PFSK-1 (cell line): ENCODE results near the gene RUSC1.

Experiments used
- POLR2AphosphoS5 ChIP-seq: IDR thresholded peaks from 2 replicates; pipeline ENCODE4 v1.6.1; 2012; ENCODE audit warnings: low read depth, mild to moderate bottlenecking, control low read depth, low read length, moderate library complexity
- REST ChIP-seq, 2 experiments: IDR thresholded peaks; 2 replicates each; pipeline versions ENCODE4 v1.6.1 to v1.8.0; 2011 to 2012; ENCODE audit warnings: low read depth in 2 of 2, low read length in 2 of 2, control low read depth in 1 of 2, inconsistent platforms in 1 of 2, mild to moderate bottlenecking in 1 of 2, moderate library complexity in 1 of 2; ENCODE audit not compliant: insufficient read depth in 1 of 2
- SIN3A ChIP-seq: IDR thresholded peaks from 2 replicates; pipeline ENCODE4 v1.6.1; 2012; ENCODE audit warnings: mild to moderate bottlenecking, low read length, moderate library complexity, borderline replicate concordance; ENCODE audit not compliant: insufficient read depth

DNA sequence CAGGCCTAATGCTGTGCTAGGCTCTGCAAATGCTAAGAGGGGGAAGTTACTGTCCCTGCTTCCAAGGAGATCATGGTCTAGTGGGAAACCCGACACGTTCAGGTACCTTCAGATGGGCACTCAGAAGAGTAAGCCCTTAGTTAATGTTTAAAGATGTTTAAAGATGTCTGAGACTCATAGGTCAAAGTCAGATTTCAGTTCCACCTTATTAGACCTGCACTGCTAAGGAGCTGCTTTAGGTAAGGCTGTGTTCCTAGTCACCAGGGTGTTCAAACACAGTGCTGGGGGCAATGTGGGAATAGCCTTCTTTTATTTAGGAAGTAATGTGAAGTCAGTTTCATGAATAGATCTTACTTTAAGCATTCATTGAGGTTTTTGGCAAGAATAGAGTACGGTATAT lies 3.8 kb upstream of the RUSC1 start:
- no peak for TF ChIP-seq REST (IDR thresholded peaks at IDR 0.05; ENCODE audit: insufficient read depth in 1 of 2, low read depth in 2 of 2, low read length in 2 of 2)
- no peak for TF ChIP-seq SIN3A
- TF ChIP-seq POLR2AphosphoS5: no peak
